ENCODE results near the gene TUBG1. TPM values are rescaled to one million over a fixed set of nuclear protein-coding genes. Genes with fewer than 3 reads are reported as not detected.

Gene TUBG1
- total and polyA plus RNA-seq, 9 of the 15 experiments (the other 6 are each of a cell fraction or from before 2014, with no cell fraction given), result 33.1 to 147 (median 66.0) TPM

GRCh38 chr17:42566883-42567573 is 42.5 kb upstream of the TUBG1 start, which contains the start of gene MLX (continued):
- TF ChIP-seq MGA (IDR thresholded peaks at IDR 0.05), result 0 out of 2 replicates have a peak, but pooled peaks have one; percentile 9
- no peak for TF ChIP-seq SMARCC2 (IDR thresholded peaks at IDR 0.05; ENCODE audit: low read depth)
- no peak for TF ChIP-seq MAFG (tag; conservative IDR thresholded peaks at IDR 0.05)
- no peak for TF ChIP-seq E2F4 (CRISPR knock-in tag; IDR thresholded peaks at IDR 0.05; ENCODE audit: low read depth)
- no peak for TF ChIP-seq HNRNPUL1 (IDR thresholded peaks at IDR 0.05; ENCODE audit: low read length)
- TF ChIP-seq NCOR1 (IDR thresholded peaks at IDR 0.05), result no peak
- TF ChIP-seq NFYB (IDR thresholded peaks at IDR 0.05; ENCODE audit: extremely low read depth, insufficient read length), result peak; percentile 74
- peak; percentile 64 for TF ChIP-seq CHD1 (IDR thresholded peaks at IDR 0.05; ENCODE audit: low read length)
- TF ChIP-seq PTRF (tag; IDR thresholded peaks at IDR 0.05), result no peak
- no peak for TF ChIP-seq TSC22D4 (tag; IDR thresholded peaks at IDR 0.05)
- TF ChIP-seq FOS (IDR thresholded peaks at IDR 0.05; ENCODE audit: extremely low read depth, insufficient read length), result peak; percentile 71
- TF ChIP-seq SETDB1 (IDR thresholded peaks at IDR 0.05; ENCODE audit: low read length), result no peak
- TF ChIP-seq HMGXB4 (CRISPR knock-in tag; IDR thresholded peaks at IDR 0.05), result peak; percentile 29; the same call in 1 of the 2 replicates
- no peak for TF ChIP-seq SPI1 (IDR thresholded peaks at IDR 0.05; ENCODE audit: borderline replicate concordance, low read depth, low read length)
